K562 (cell line): ENCODE measurements around the gene BCAS3. TPM values are rescaled to one million over a fixed set of nuclear protein-coding genes. Genes with fewer than 3 reads are reported as not detected.

ENCODE experiments used
- ATAC-seq: fragments of 200-7000 bp; cut with Tn5 transposase; 3 replicates; pipeline ENCODE4 v1.9.1; 2020; ENCODE audit warnings: moderate library complexity
- BruUV-seq: library from RNA; stranded (reverse); fragments of 400-500 nt; replicated peaks from 2 replicates; lab custom pipeline; 2021; lab: Mats Ljungman, UMichigan
- CTCF ChIA-PET: fragments of 300-600 bp; formaldehyde crosslinking; extraction: SDS; loops from one replicate; lab custom pipeline; 2021; ENCODE audit warnings: low intra/inter-chr PET ratio; lab: Yijun Ruan, JAX
- POLR2A ChIA-PET: fragments of 300-600, 350-650 bp; sonication (Branson Sonifier 250); formaldehyde crosslinking; extraction: SDS; loops from one replicate; lab custom pipeline; 2021; ENCODE audit warnings: antibody characterized with exemption, inconsistent platforms; lab: Yijun Ruan, JAX
- DNase-seq, 4 experiments: peaks; one replicate each; pipeline versions ENCODE4 v3.0.0 to v3.0.0-alpha.2; 2011 to 2018; ENCODE audit warnings: low spot score in 3 of 4, mixed read lengths in 3 of 4; ENCODE audit errors: extremely low read depth in 1 of 4
- FAIRE-seq: peaks from 2 replicates; lab custom pipeline; 2011; peaks lifted over from hg19 to GRCh38; lab: Jason Lieb, UNC
- H2AFZ ChIP-seq: 2 replicates; pipeline ENCODE4 v1.6.0; 2011; ENCODE audit warnings: low read depth, low read length, control low read depth, inconsistent platforms
- H3K27ac ChIP-seq: fragments of 200-600 bp; 3 replicates; pipeline ENCODE4 v1.8.0; 2011; ENCODE audit warnings: low read depth, mild to moderate bottlenecking, control low read depth, inconsistent platforms, low read length, moderate library complexity, mixed read lengths; ENCODE audit errors: extremely low read depth
- H3K27me3 ChIP-seq, 2 experiments: fragments of 300-600 bp in 1 of 2; 2 replicates in 1 of 2; 3 replicates in 1 of 2; pipeline versions ENCODE4 v1.6.0 to v1.8.0; 2011; ENCODE audit warnings: inconsistent platforms in 2 of 2, low read length in 2 of 2, mild to moderate bottlenecking in 1 of 2, mixed read lengths in 1 of 2, moderate library complexity in 1 of 2; ENCODE audit not compliant: control insufficient read depth in 2 of 2, insufficient read depth in 2 of 2
- H3K36me3 ChIP-seq: fragments of 300-600 bp; 3 replicates; pipeline ENCODE4 v1.8.0; 2011; ENCODE audit warnings: mild to moderate bottlenecking, low read length, inconsistent platforms; ENCODE audit not compliant: control insufficient read depth, insufficient read depth
- H3K4me1 ChIP-seq, 2 experiments: fragments of 200-600 bp in 1 of 2; replicated peaks in 1 of 2; 2 replicates in 1 of 2; 3 replicates in 1 of 2; pipeline versions ENCODE4 v1.5.1 to v1.8.0; 2011; ENCODE audit warnings: inconsistent platforms in 2 of 2, low read length in 2 of 2, mild to moderate bottlenecking in 1 of 2, mixed read lengths in 1 of 2, moderate library complexity in 1 of 2; ENCODE audit not compliant: control insufficient read depth in 2 of 2, insufficient read depth in 2 of 2
- H3K4me2 ChIP-seq: 2 replicates; pipeline ENCODE4 v1.6.1; 2011; ENCODE audit warnings: low read length, control low read depth, inconsistent platforms, mixed read lengths; ENCODE audit not compliant: insufficient read depth
- H3K4me3 ChIP-seq: fragments of 200-600 bp; sonication (generic), shearing (Covaris generic); 2 replicates; pipeline ENCODE4 v1.5.1; 2016; ENCODE audit warnings: control low read depth, inconsistent platforms
- H3K79me2 ChIP-seq: fragments of 200-600 bp; 3 replicates; pipeline ENCODE4 v1.8.0; 2011; ENCODE audit warnings: low read length, inconsistent platforms; ENCODE audit not compliant: control insufficient read depth, insufficient read depth
- H3K9ac ChIP-seq, 2 experiments: 2 replicates each; pipeline versions ENCODE4 v1.6.0 to v1.6.1; 2011; ENCODE audit warnings: low read depth in 2 of 2, low read length in 2 of 2, control low read depth in 1 of 2, inconsistent platforms in 1 of 2, mild to moderate bottlenecking in 1 of 2, mixed read lengths in 1 of 2; ENCODE audit not compliant: insufficient read depth in 1 of 2
- H3K9me1 ChIP-seq: one replicate; pipeline ENCODE4 v1.6.0; 2011; ENCODE audit warnings: inconsistent platforms, mild to moderate bottlenecking, low read length, moderate library complexity; ENCODE audit not compliant: control insufficient read depth, insufficient read depth
- H3K9me3 ChIP-seq: replicated peaks from 2 replicates; pipeline ENCODE4 v1.5.1; 2011; ENCODE audit warnings: low read depth, low read length, inconsistent platforms; ENCODE audit not compliant: control insufficient read depth, insufficient read depth
- H4K20me1 ChIP-seq: replicated peaks from 2 replicates; pipeline ENCODE4 v1.6.1; 2011; ENCODE audit warnings: low read length, inconsistent platforms, mixed read lengths; ENCODE audit not compliant: control insufficient read depth, insufficient read depth
- CGGBP1 ChIP-seq: fragments of 250-450 bp; sonication (Bioruptor Pico); IDR thresholded peaks from 2 replicates; pipeline ENCODE4 v1.9.0; 2021; ENCODE audit warnings: mild to moderate bottlenecking
- IRF9 ChIP-seq: fragments of 450-650 bp; IDR thresholded peaks from 2 replicates; pipeline ENCODE4 v1.6.1; 2016; ENCODE audit warnings: missing biosample characterization, missing genetic modification characterization
- MCM3 ChIP-seq: fragments of 450-650 bp; IDR thresholded peaks from 2 replicates; pipeline ENCODE4 v1.6.1; 2016
- NCOA4 ChIP-seq: fragments of 450-650 bp; IDR thresholded peaks from 2 replicates; pipeline ENCODE4 v1.6.1; 2018; ENCODE audit warnings: mild to moderate bottlenecking; ENCODE audit not compliant: partially characterized antibody
- NFYB ChIP-seq: IDR thresholded peaks from 2 replicates; pipeline ENCODE4 v1.6.1; 2011; ENCODE audit warnings: mild to moderate bottlenecking, moderate library complexity; ENCODE audit not compliant: insufficient read length; ENCODE audit errors: extremely low read depth
- POLR2G ChIP-seq: fragments of 200-400 bp; formaldehyde crosslinking; IDR thresholded peaks from 2 replicates; pipeline ENCODE4 v1.6.1; 2017; ENCODE audit warnings: low read depth, mild to moderate bottlenecking, antibody characterized with exemption, low read length, moderate library complexity
- RREB1 ChIP-seq: fragments of 250-450 bp; sonication (Bioruptor Pico); IDR thresholded peaks from 2 replicates; pipeline ENCODE4 v1.4.0; 2020
- SREBF2 ChIP-seq: sonication (generic); formaldehyde crosslinking; IDR thresholded peaks from 2 replicates; pipeline ENCODE4 v1.4.0; 2020; ENCODE audit warnings: mild to moderate bottlenecking, missing genetic modification reagents
- TSHZ1 ChIP-seq: fragments of 250-450 bp; sonication (Bioruptor Pico); IDR thresholded peaks from 2 replicates; pipeline ENCODE4 v1.4.0; 2020; ENCODE audit warnings: mild to moderate bottlenecking, moderate library complexity
- ZNF655 ChIP-seq: fragments of 250-450 bp; sonication (Bioruptor Pico); IDR thresholded peaks from 2 replicates; pipeline ENCODE4 v1.5.0; 2021
- WGBS: fragments of 100-300 bp; shearing (Covaris generic); methylation state at CpG from one replicate; pipeline ENCODE4 v1.1.6; 2016; ENCODE audit warnings: low coverage, mixed read lengths; ENCODE audit not compliant: insufficient coverage; ENCODE audit errors: missing lambda C conversion rate; 5-methylcytosine and 5-hydroxymethylcytosine counted together
- in situ Hi-C: fragments of 300-500 bp; cut with MboI; formaldehyde crosslinking; loops from 4 replicates; pipeline ENCODE4 v1.15.0; 2018; ENCODE audit warnings: inconsistent platforms, mixed read lengths
- intact Hi-C: fragments of 100-400 bp; cut with micrococcal nuclease; formaldehyde crosslinking; loops from 2 replicates; pipeline ENCODE4 v1.14.2; 2022
- polyA plus RNA-seq, 8 experiments: library from polyadenylated mRNA; depleted of rRNA in 4 of 8; stranded (reverse) in 5 of 8; unstranded in 3 of 8; fragments of >200 nt; fragmentation: Nextera tagmentation in 2 of 8; fragmentation: Illumina TruSeq in 1 of 8; extraction: Ambion mirVana in 2 of 8; extraction: Trizol in 1 of 8; gene quantifications; 2 replicates each; pipeline versions ENCODE4 v1.2.1 to v1.2.3, GENCODE V29; 2011 to 2014; ENCODE audit warnings: inconsistent platforms in 1 of 8, missing spikeins in 1 of 8
- total RNA-seq, 7 experiments: library from RNA; depleted of rRNA in 6 of 7; stranded (reverse); fragments of >200 nt in 6 of 7; fragmentation: Illumina TruSeq in 2 of 7; extraction: Trizol in 2 of 7; gene quantifications; 2 replicates each; pipeline versions ENCODE4 v1.2.1 to v1.2.3, GENCODE V29; 2011 to 2021; ENCODE audit warnings: low replicate concordance in 1 of 7

Gene BCAS3
- total and polyA plus RNA-seq, 9 of the 15 experiments (the other 6 are each of a cell fraction or from before 2014, with no cell fraction given): 1.9 to 5.5 (median 3.5) TPM

GRCh38 chr17:61361084-61361483 lies 683.4 kb downstream of the BCAS3 start:
- H3K4me1 ChIP-seq: no peaks in the 10 kb centered on the region
- WGBS: 0% methylated on average over 2 of the region's 2 CpGs
- CTCF ChIA-PET: no interaction called here
- 0 out of 2 replicates have a peak, but pooled peaks cover 8% of the 10 kb centered on the region for H4K20me1 ChIP-seq
- H3K79me2 ChIP-seq: no peaks in the 10 kb centered on the region
- no peak overlapping the region for H2AFZ ChIP-seq
- no peak for FAIRE-seq
- no peak overlapping the region for H3K4me2 ChIP-seq
- no peak for DNase-seq
- H3K9me3 ChIP-seq: no peaks in the 10 kb centered on the region
- BruUV-seq: no TSS peak
- peaks cover 6 to 30% of the 10 kb centered on the region in 2 experiments; a peak in 4 of 5 replicates for H3K27me3 ChIP-seq
- no peak for ATAC-seq
- POLR2A ChIA-PET: interaction anchor here (1.2 kb wide), 1 partner anchor 10 kb away, joined by 3 read pairs; no protein-coding TSS in a partner anchor
- in situ Hi-C loops: no loop called here
- H3K36me3 ChIP-seq: no peaks in the 10 kb centered on the region
- H3K27ac ChIP-seq: no peak overlapping the region
- no peaks in the 10 kb centered on the region for H3K9me1 ChIP-seq
- intact Hi-C loops: no loop called here
- no peak overlapping the region for H3K9ac ChIP-seq
- H3K4me3 ChIP-seq: no peak overlapping the region
- TF ChIP-seq NFYB (no peak), IRF9 (tag) (no peak), POLR2G (no peak), SREBF2 (CRISPR knock-in tag) (no peak), MCM3 (no peak), TSHZ1 (no peak), ZNF655 (CRISPR knock-in tag) (no peak), RREB1 (CRISPR knock-in tag) (no peak), NCOA4 (no peak), CGGBP1 (no peak)
